Jurkat, Clone E6-1 (cell line): ENCODE data around the gene UBE3C.
A peak's percentile ranks its signal among the peaks of the same experiment; 100 is the strongest.
"Not testable (repeated sequence)": the region's sequence is repeated elsewhere in the genome, so short reads cannot be mapped to it uniquely, and the experiment has no call there.

Experiments
- DNase-seq: peaks from one replicate; pipeline ENCODE4 v3.0.0-alpha.2; 2011; ENCODE audit warnings: low read depth, low spot score
- H3K4me3 ChIP-seq: 2 replicates; pipeline ENCODE4 v1.5.1; 2011; ENCODE audit warnings: mild to moderate bottlenecking, low read length, control low read depth, moderate library complexity

UBE3C gene

GRCh38 chr7:157263156-157263555 lies 124.4 kb downstream of the UBE3C start:
- no peak overlapping the region for H3K4me3 ChIP-seq
- no peak for DNase-seq

DNA sequence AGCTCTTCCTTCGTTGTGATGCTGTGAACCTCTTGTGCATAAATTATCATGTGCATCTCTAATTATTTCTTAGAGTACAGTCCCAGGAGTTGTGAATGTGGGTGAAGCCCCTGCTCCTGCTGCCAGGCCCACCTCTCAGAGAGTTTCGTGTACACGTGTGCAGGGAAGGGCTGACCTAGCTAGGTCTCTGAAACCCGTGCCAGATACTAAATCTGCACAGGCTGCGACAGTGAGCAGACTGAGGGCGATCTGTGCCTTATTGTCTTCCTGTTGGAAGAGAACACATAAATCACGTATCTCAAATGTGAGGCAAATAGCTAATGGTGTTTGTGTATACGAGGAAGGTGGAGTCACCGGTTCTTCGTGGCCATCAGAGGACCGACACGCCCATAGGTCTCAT lies 126.3 kb downstream of the UBE3C start:
- H3K4me3 ChIP-seq = no peak overlapping the region
- no peak for DNase-seq

GRCh38 chr7:157266272-157266671 lies 127.5 kb downstream of the UBE3C start:
- H3K4me3 ChIP-seq = no peak overlapping the region
- no peak for DNase-seq

DNA sequence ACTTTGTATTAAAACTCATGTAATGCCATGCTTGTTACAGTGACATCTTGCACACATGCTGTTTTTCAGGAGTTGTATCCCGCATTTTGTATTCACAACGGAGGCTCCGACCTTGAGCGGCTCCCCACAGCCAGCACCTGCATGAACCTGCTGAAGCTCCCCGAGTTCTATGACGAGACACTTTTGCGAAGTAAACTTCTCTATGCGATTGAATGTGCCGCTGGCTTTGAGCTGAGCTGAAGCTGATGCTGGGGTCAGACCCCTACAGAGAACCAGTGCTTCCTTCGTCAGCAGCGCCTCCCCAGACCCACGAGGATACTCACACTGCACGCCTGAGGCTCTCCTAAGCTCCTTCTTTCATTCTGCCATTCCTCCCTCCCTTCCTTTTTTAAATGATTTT lies 128.8 kb downstream of the UBE3C start:
- no peak overlapping the region for H3K4me3 ChIP-seq
- no peak for DNase-seq

DNA sequence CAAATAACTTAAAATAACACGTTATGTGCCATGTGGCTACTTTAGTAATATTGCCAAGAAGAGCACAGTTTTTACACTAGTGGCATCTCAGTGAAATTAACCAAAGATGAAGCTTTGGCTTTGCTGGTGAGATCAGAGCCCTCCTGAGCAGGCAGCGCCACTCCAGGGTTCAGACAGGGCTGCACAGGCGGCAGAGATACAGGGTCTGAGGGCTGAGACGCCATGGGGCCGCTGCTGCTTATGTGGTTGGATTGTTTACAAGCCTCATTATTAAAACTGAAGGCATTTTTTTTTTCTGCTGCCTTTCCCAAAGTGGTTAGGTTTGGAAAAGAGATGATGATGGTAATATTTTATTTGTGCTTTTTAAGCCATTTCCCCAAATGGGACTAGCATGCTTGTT lies 129.2 kb downstream of the UBE3C start:
- no peak for DNase-seq

GRCh38 chr7:157268540-157268939 lies 129.8 kb downstream of the UBE3C start:
- no peak overlapping the region for H3K4me3 ChIP-seq
- DNase-seq = no peak

More for the DNA sequence above, 129.2 kb downstream of the UBE3C start:
- no peak overlapping the region for H3K4me3 ChIP-seq

DNA sequence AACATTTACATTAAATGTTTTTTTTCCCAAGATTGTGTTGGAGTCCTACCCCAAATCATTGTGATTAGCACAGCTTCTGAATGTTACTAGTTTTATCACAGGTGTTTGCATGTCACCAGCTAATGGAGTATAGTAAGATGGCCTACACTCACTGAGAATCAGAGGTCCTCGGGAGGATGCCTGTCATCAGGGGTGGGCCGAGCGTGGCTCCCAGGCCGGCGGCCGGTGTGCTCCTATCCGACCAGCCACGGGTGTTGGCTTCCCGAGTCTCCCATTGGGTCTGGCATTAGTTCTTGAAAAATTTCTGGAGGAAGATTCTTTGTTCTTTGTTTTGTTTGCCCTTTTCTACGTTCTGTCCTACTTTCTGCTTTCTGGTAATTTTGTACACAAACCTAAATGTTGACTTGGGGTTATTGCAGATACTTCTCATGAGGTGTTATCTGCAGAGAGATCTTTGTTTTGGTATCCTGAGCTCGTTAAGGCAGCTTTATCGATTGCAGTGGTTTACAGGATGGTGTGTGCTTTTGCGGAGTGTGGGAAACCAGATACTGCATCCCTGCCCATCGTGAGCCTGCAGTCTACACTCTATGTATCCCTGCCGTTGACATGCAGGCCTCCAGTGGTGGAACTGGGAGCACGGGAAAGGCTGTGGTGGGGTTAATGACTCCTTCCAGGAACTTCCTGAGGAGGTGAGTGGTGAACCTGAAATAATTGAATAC lies 130.8 kb downstream of the UBE3C start:
- H3K4me3 ChIP-seq = no peak overlapping the region
- peak; percentile 16 for DNase-seq

- no peak overlapping the region for H3K4me3 ChIP-seq
Observed at GRCh38 chr7:157270060-157270444, 131.3 kb downstream of the UBE3C start.

DNA sequence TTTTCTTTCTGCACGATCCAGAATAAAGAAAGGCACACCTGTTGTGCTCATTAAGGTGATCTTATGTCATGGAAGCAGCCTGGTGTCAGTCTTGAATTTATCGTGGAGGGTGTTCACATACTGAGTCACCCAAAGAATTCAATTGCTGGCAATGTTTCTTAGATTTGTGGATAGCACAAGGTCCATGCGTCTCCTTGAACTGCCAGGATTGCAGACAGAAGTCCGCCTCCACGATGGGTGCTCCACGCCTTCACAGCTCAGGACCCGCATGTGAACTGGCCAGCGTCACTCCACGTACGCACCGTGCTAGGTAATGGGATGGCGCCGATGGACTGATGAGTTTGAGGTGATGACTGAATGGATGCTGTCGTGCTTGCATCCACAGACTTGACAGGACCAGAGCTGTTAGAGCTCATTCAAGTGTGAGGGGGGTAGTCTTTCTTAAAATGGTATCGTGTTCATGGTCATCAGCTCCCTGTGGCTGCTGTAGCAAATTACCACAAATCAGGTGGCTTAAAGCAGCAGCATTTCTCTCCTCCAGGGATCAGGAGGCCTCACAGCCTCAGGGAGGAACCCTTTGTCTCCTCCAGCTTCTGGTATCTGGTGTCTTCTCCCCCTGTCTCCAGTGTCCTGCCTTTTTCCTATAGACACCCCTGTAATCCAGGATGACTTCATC lies 132.7 kb downstream of the UBE3C start:
- H3K4me3 ChIP-seq = no peak overlapping the region
- no peak for DNase-seq

More at GRCh38 chr7:157270060-157270444, 131.3 kb downstream of the UBE3C start:
- DNase-seq = no peak

GRCh38 chr7:157271991-157272324 lies 133.2 kb downstream of the UBE3C start:
- no peak overlapping the region for H3K4me3 ChIP-seq
- no peak for DNase-seq

DNA sequence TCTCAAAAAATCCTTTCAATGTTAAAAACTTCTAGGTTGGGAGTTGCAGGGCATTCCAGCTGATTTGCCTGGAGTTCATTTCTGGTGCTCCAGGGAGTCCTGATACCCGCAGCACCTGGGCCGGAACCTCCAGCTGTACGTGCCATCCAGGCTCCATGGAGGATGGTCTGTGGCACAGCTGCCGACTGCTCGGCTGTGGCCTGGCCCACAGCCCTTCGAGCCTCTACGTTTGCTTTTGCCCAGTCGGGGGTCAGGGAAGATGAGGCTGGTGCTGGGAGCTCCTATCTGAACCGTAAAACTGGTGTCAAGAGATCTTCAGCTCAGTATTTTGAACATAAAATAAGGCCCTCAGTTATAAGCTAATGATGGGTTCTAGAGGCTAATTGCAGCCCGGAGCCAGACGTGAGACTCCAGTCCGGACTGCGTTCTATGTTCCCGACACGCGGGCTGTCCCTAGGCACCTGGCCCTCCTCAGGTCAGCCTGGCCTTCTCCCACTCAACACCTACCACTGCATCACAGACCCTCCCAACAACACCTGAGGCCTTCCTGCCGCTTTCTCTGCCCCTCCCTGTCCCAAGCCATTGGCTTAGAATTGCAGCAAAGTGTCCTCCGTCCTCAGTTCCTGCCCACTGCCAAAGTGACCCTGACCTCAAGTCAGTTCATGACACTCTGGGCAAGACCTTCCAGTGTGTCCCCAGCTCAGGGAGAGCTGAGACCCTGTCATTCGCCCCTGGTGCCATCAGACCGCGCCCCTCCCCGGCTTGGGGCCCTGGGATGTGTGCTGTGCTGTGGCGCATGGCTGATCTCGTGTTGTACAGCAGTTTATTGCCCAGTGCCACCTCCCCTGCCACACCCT lies 133.9 kb downstream of the UBE3C start:
- DNase-seq = no peak
- H3K4me3 ChIP-seq = no peak overlapping the region

DNA sequence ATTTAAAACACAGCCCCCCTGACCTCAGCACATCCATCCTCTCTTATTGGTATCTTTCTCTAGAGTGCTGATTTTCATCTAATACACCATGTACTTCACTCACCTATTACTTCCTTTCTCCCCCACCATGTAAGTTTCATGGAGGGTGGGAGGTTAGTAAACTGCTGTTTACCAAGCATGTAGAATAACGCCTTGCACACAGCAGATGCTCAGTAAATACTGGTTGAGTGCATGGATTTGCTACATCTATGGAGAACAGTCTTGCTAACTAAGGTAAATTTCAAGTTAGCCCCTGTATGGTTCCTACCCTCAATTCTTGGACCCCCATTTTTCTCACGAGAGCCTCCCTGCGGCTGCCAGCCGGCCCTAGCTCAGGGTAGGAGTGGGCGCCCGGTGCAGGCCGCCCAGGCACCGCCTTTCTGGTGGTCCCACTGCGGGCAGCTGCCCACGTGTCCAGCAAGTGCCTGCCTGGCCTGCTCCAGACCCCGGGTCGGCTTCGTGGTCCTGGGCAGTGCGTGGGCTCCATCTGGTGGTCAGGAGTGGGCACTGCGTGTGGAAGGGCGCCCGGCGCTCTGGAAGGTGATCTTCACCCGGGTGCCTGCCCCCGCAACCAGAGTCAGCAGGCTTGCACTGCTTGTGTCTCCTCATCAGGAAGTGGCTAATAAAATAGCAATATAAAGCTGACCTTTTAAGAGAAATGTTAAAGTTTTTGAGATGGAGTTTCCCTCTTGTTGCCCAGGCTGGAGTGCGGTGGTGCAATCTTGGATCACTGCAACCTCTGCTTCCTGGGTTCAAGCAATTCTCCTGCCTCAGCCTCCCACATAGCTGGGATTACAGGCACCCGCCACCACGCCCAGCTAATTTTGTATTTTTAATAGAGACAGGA lies 134.7 kb downstream of the UBE3C start:
- peak; percentile 28 for DNase-seq
- no peak overlapping the region for H3K4me3 ChIP-seq

DNA sequence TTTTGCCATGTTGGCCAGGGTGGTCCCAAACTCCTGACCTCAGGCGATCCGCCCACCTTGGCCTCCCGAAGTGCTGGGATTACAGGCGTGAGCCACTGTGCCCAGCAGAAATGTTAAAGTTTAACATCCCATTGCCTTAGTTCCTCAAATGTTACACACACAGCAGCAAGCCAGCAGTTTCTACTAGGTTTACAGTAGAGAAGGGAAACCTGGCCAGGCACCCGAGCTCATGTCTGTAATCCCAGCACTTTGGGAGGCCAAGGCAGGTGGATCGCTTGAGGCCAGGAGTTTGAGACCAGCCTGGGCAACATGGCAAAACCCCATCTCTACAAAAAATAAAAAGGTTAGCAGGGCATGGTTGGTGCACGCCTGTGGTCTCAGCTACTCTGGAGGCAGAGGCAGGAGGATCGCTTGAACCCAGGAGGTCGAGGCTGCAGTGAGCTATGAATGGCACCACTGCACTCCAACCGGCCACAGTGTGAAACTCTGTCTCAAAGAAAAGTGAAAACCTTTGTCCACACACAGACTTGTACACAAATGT lies 135.4 kb downstream of the UBE3C start:
- DNase-seq, H3K4me3 ChIP-seq: not testable (repeated sequence)

DNA sequence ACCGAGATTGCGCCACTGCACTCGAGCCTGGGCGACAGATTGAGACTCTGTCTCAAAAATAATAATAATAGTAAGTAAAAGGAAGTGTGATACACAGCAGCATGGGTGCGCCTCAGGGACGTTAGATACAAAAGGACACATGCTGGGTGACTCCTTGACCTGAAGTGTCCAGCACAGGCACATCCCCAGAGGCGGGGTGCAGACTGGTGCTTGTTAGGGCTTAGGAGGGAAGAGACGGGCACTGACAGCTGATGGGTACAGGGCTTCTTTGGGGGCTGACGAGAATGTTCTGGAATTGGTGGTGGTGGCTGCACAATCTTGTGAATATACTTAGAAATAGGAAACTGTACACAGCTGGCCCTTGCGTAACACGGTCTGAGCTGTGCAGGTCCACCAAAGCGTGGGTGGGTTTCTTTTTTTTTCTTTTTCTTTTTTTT lies 136.3 kb downstream of the UBE3C start:
- no peak for DNase-seq
- H3K4me3 ChIP-seq = no peak overlapping the region

DNA sequence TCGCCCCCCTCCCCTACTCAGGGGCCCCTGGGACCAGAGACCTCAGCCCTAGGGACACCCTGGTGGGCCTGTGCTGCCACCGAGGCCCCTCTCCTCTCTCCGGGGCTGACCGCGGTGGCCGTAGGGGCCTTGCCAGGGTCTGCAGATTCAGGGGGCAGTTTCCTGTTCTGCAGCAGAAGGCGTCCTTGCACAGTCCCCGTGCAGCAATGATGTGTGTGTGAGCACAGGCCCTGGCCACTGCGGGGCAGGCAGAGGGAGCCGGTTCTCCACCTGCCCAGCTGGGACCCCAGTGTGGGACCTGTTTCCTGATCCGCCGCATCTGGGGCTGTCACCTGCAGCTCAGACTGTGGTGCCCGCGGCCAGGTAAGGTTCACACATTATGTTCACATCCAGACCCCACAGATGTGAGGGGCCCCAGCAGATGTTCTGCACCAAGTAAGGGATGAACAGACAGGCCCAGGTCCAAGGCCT lies 137.4 kb downstream of the UBE3C start:
- DNase-seq = no peak
- no peak overlapping the region for H3K4me3 ChIP-seq

DNA sequence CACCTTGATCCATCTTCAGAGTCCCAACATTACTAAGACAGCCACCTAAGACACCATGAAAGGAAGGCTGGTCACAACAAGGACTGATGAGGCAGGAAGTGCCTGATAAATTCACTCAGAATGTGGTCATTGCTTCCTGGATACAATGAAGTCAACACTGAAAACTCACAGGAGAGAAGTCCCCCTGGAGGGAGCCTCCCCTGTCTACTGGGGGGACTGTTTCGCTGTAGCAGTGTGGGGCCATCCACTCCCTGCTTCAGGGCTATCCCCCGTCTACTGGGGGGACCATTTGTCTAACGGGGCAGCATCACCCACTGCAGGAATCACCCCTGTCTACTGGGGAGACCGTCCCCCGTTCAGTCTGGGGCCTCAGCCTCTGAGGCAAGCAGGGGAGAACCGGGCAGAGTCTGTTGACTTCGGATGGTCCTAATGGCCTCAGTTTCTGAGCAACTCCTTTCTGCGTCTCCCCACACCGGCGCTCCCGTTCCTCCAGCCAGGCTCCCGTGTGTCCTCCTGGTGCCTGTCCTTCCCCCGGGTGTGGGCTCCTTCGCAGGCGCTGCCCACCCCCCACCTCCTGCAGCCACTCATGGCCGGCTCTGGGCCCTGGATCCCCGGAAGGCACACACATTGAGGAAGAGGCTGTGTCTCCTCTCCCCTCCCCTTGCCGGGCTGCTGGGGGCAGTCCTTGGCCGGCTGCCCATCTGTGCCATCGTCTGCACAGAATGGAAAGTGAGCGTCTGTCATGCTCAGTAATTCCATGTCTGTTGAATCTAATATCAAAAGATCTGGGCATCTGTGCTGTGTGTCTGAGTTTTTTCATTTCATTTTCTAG lies 138.2 kb downstream of the UBE3C start:
- no peak for DNase-seq
- no peak overlapping the region for H3K4me3 ChIP-seq

GRCh38 chr7:157277568-157277967 lies 138.8 kb downstream of the UBE3C start:
- DNase-seq, H3K4me3 ChIP-seq: not testable (repeated sequence)
